NT2/D1 (cell line): ENCODE data around the gene ADGRA1.

Source experiments
- DNase-seq: peaks from one replicate; pipeline ENCODE4 v3.0.0-alpha.2; 2011; ENCODE audit warnings: low read depth, low spot score
- H3K27me3 ChIP-seq: 2 replicates; pipeline ENCODE4 v1.6.0; 2011; ENCODE audit warnings: mild to moderate bottlenecking; ENCODE audit not compliant: insufficient read length, insufficient read depth
- H3K36me3 ChIP-seq: 2 replicates; pipeline ENCODE4 v1.6.1; 2011; ENCODE audit warnings: mild to moderate bottlenecking, low read length, mixed read lengths; ENCODE audit not compliant: insufficient read depth, insufficient read length
- H3K4me1 ChIP-seq: 2 replicates; pipeline ENCODE4 v1.5.1; 2011; ENCODE audit not compliant: insufficient read depth, insufficient read length
- H3K4me3 ChIP-seq: 2 replicates; pipeline ENCODE4 v1.5.1; 2011; ENCODE audit warnings: low read depth; ENCODE audit not compliant: insufficient read length
- H3K9ac ChIP-seq: 2 replicates; pipeline ENCODE4 v1.6.0; 2011; ENCODE audit warnings: low read depth; ENCODE audit not compliant: insufficient read length
- H3K9me3 ChIP-seq: 2 replicates; pipeline ENCODE4 v1.5.1; 2011; ENCODE audit warnings: mild to moderate bottlenecking, low read length; ENCODE audit not compliant: insufficient read depth
- SUZ12 ChIP-seq: IDR thresholded peaks from 2 replicates; pipeline ENCODE4 v1.6.1; 2011; ENCODE audit not compliant: insufficient read length, insufficient read depth; ENCODE audit errors: extremely low read depth
- YY1 ChIP-seq: IDR thresholded peaks from 2 replicates; pipeline ENCODE4 v1.6.1; 2011; ENCODE audit not compliant: insufficient read length, insufficient read depth
- ZNF274 ChIP-seq: IDR thresholded peaks from 2 replicates; pipeline ENCODE4 v1.6.1; 2011; ENCODE audit warnings: mild to moderate bottlenecking, low read depth, low read length

Gene ADGRA1

DNA sequence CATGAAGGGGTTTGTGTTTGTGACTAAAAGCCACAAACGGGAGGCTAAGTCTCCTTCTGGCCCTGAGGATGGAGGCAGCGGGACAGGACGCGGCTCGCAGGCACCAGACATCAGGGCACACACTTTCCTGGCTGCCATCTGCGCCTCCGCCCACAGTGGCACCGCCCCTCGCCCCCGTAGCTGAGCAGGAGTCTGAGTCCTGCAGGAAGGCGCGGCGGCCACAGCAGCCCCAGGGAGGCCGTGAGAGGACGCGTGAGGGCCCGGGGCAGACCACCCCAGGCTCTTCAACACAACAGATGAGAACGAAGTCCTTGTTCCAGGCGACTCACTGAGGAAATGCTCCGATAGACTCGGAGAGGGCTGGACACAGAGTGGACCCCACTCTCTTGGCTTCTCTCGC lies 6.6 kb downstream of the ADGRA1 start:
- no peak overlapping the region for H3K9ac ChIP-seq
- peaks cover 33% of the 10 kb centered on the region for H3K27me3 ChIP-seq
- no peaks in the 10 kb centered on the region for H3K36me3 ChIP-seq
- H3K4me3 ChIP-seq: no peak overlapping the region
- H3K9me3 ChIP-seq: no peaks in the 10 kb centered on the region
- TF ChIP-seq SUZ12 (no peak), ZNF274 (no peak), YY1 (no peak)
- H3K4me1 ChIP-seq: peaks cover 3% of the 10 kb centered on the region
- DNase-seq: no peak

DNA sequence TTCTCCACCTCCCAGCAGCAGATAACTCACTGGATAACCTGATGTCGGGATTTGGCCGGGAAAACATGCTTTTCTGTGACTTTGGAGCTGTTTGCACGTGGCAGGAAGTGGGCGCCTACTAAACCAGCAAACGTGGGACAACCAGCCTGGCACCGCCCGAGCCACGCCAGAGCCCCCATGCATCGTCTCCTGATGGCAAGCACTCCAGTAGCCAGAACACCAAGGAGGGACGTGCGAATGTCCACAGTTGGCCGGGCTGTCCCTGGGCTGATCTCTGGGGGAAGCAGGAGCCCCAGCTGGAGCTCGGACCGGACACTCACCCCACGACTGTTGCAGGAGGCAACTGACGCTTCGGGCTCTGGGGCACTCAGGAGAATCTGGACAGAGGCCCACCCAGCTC lies 7.1 kb downstream of the ADGRA1 start:
- Histone ChIP-seq H3K9ac (no peak overlapping the region), H3K4me1 (peaks cover 3% of the 10 kb centered on the region), H3K27me3 (peaks cover 27% of the 10 kb centered on the region), H3K9me3 (no peaks in the 10 kb centered on the region), H3K4me3 (no peak overlapping the region), H3K36me3 (no peaks in the 10 kb centered on the region)
- DNase-seq: no peak
- TF ChIP-seq SUZ12: no peak
- no peak for TF ChIP-seq ZNF274
- TF ChIP-seq YY1: no peak

DNA sequence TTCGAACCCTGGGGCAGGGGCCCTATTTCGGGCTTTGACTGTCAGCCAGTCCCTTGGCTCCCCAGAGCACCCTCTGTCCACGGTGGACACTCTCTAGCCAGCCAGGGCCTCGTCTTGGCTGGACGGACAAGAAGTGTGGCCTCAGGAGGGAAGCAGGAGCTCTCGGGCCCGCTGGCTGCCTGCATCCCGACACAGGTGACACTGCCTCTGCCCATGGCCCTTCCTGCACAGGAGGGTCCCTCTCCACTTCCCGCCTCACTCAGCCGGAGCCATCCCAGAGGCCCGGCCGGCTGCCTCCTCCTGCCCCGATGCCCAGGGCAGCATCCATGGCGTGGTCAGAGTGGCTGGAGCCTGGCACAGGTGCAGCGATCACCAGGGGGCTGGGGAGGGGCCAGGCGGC lies 7.9 kb downstream of the ADGRA1 start:
- Histone ChIP-seq H3K4me3 (no peak overlapping the region), H3K9ac (no peak overlapping the region), H3K36me3 (no peaks in the 10 kb centered on the region), H3K9me3 (no peaks in the 10 kb centered on the region), H3K27me3 (peaks cover 20% of the 10 kb centered on the region), H3K4me1 (peaks cover 6% of the 10 kb centered on the region)
- no peak for DNase-seq
- TF ChIP-seq ZNF274 (no peak), SUZ12 (no peak), YY1 (no peak)

DNA sequence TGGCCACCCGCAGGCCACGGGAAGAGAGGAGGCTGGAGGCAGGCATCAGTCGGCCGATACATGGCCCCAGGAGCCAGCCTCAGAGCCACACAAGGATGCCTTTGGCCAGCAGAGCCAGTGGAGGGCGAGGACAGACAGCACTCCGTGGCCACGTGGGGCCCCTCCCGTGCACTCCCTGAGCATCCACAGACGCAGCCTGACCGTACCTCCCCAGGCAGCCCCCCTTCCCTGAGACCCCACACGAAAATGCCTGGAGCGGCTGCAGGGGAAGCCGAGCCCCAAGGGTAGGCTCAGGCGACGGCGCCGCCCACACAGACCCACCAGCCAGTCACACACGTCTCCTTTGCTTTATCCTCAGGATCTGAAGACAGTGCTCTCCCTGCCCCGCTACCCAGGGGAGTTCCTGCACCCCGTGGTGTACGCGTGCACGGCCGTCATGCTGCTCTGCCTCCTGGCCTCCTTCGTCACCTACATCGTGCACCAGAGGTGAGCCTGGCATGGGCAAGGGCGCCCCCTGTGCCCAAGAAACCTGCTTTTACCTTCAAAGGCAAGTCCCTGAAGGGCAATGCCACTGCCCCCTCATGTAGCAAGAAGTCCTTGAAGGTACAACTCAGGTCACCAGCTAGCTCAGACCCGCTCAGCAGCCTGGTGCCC lies 9.0 kb downstream of the ADGRA1 start:
- DNase-seq: no peak
- TF ChIP-seq YY1 (no peak), SUZ12 (no peak), ZNF274 (no peak)
- Histone ChIP-seq H3K9ac (no peak overlapping the region), H3K27me3 (peaks cover 15% of the 10 kb centered on the region), H3K36me3 (no peaks in the 10 kb centered on the region), H3K4me1 (peaks cover 9% of the 10 kb centered on the region), H3K4me3 (no peak overlapping the region), H3K9me3 (no peaks in the 10 kb centered on the region)

DNA sequence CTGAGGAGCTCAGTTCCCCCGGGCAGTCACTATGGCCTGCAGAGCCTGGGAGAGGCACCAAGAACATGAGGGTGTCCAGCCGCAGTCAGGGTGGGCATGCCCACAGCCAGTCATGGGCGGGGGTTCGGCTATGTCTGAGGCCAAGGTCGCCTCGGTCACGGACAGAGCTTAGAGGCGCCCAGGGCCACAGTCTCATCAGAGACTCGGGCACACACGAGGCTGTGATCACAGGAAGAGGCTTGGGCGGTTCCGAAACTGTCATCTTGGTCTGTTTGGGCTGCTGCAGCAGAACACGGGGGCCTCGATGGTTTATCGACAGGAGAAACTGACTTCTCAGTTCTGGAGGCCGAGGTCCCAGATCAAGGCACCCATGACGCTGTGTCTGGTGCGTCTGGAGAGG lies 9.7 kb downstream of the ADGRA1 start:
- Histone ChIP-seq H3K4me3 (no peak overlapping the region), H3K4me1 (peaks cover 13% of the 10 kb centered on the region), H3K27me3 (peaks cover 15% of the 10 kb centered on the region), H3K36me3 (no peaks in the 10 kb centered on the region), H3K9ac (no peak overlapping the region), H3K9me3 (no peaks in the 10 kb centered on the region)
- TF ChIP-seq ZNF274: no peak
- TF ChIP-seq YY1: no peak
- TF ChIP-seq SUZ12: no peak
- no peak for DNase-seq

DNA sequence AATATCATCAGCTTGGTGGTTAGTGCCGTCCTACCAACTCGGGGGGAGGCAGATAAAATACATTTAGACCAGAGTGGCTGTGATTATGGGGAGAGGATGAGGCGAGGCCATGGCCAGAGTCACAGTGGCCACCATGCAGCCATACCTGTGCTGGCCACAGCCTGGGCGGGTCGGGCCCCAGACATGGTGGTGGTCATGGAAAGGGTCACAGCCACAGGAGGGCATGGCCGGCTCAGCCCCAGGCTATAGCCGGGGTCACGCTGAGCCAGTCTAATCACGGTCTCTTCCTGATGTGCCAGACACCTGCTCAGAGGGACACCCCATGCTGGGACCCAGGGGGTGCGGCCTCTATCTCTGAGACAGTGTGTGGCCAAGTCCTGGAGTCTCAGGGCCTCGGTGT lies 10.2 kb downstream of the ADGRA1 start:
- peaks cover 13% of the 10 kb centered on the region for H3K4me1 ChIP-seq
- no peak overlapping the region for H3K9ac ChIP-seq

DNA sequence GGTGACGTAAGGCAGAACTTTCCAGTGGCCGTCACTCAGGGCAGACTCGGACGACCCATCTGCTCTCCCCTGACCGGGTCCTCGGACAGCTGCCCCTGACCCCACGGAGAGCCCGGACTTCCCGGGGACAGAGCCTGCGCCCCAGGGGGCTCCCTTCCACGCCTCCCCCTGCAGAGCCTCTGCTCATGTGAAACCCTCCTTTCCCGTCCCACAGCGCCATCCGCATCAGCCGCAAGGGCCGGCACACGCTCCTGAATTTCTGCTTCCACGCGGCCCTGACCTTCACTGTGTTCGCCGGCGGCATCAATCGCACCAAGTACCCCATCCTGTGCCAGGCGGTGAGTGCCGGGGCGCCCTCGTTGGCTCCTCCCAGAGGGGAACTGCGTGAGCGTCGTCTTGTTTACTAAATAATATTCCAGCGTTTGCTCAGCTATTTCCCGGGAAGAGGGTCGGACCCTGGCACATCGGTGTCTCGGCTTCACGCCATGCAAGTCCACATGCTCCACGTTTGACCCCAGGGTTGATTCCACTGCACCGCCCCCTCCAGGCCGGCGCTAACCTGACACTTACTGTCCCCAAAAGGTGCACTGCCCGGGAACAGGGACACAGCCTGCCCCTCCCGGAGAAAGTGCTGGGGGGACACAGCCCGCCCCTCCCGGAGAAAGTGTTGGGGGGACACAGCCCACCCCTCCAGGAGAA lies 10.9 kb downstream of the ADGRA1 start:
- no peak for TF ChIP-seq SUZ12
- TF ChIP-seq ZNF274: no peak
- no peak for TF ChIP-seq YY1
- Histone ChIP-seq H3K9ac (no peak overlapping the region), H3K36me3 (no peaks in the 10 kb centered on the region), H3K4me1 (peaks cover 13% of the 10 kb centered on the region), H3K4me3 (no peak overlapping the region), H3K27me3 (peaks cover 10% of the 10 kb centered on the region), H3K9me3 (no peaks in the 10 kb centered on the region)
- no peak for DNase-seq

More for the DNA sequence above, 10.2 kb downstream of the ADGRA1 start:
- DNase-seq: no peak
- Histone ChIP-seq H3K4me3 (no peak overlapping the region), H3K9me3 (no peaks in the 10 kb centered on the region), H3K27me3 (peaks cover 11% of the 10 kb centered on the region), H3K36me3 (no peaks in the 10 kb centered on the region)
- TF ChIP-seq SUZ12 (no peak), YY1 (no peak), ZNF274 (no peak)
